Measurements from ENCODE around the gene CBFB.

DNA sequence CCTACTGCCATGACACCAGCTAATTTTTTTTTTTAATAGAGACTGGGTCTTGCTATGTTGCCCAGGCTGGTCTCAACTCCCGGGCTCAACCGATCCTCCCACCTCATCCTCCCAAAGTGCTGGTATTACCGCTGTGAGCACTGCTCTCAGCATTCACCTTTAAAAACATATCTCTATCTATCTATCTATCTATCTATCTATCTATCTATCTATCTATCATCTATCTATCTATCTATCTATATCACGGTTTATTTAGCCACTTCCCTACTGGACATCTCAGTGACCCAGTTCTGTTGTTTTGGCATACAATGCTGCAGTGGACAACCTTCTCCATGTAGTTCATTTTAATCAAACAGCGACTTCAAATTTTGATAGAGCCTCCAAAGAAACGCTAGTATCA is 79.5 kb downstream of the CBFB start:
- TF ChIP-seq TGIF2 (CRISPR knock-in tag; IDR thresholded peaks at IDR 0.05), result no peak
- TF ChIP-seq, protein P1, sequence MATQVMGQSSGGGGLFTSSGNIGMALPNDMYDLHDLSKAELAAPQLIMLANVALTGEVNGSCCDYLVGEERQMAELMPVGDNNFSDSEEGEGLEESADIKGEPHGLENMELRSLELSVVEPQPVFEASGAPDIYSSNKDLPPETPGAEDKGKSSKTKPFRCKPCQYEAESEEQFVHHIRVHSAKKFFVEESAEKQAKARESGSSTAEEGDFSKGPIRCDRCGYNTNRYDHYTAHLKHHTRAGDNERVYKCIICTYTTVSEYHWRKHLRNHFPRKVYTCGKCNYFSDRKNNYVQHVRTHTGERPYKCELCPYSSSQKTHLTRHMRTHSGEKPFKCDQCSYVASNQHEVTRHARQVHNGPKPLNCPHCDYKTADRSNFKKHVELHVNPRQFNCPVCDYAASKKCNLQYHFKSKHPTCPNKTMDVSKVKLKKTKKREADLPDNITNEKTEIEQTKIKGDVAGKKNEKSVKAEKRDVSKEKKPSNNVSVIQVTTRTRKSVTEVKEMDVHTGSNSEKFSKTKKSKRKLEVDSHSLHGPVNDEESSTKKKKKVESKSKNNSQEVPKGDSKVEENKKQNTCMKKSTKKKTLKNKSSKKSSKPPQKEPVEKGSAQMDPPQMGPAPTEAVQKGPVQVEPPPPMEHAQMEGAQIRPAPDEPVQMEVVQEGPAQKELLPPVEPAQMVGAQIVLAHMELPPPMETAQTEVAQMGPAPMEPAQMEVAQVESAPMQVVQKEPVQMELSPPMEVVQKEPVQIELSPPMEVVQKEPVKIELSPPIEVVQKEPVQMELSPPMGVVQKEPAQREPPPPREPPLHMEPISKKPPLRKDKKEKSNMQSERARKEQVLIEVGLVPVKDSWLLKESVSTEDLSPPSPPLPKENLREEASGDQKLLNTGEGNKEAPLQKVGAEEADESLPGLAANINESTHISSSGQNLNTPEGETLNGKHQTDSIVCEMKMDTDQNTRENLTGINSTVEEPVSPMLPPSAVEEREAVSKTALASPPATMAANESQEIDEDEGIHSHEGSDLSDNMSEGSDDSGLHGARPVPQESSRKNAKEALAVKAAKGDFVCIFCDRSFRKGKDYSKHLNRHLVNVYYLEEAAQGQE (IDR thresholded peaks at IDR 0.05; ENCODE audit: borderline replicate concordance), result no peak
- TF ChIP-seq, protein P1 (CRISPR knock-in tag; IDR thresholded peaks at IDR 0.05; ENCODE audit: low read depth), result no peak
- no peak for TF ChIP-seq ZSCAN32 (CRISPR knock-in tag; IDR thresholded peaks at IDR 0.05)
- TF ChIP-seq, protein P2, sequence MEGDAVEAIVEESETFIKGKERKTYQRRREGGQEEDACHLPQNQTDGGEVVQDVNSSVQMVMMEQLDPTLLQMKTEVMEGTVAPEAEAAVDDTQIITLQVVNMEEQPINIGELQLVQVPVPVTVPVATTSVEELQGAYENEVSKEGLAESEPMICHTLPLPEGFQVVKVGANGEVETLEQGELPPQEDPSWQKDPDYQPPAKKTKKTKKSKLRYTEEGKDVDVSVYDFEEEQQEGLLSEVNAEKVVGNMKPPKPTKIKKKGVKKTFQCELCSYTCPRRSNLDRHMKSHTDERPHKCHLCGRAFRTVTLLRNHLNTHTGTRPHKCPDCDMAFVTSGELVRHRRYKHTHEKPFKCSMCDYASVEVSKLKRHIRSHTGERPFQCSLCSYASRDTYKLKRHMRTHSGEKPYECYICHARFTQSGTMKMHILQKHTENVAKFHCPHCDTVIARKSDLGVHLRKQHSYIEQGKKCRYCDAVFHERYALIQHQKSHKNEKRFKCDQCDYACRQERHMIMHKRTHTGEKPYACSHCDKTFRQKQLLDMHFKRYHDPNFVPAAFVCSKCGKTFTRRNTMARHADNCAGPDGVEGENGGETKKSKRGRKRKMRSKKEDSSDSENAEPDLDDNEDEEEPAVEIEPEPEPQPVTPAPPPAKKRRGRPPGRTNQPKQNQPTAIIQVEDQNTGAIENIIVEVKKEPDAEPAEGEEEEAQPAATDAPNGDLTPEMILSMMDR (IDR thresholded peaks at IDR 0.05 in 2 of 3, conservative IDR thresholded peaks at IDR 0.05 in 1 of 3; ENCODE audit: insufficient read depth in 2 of 3, low read depth in 1 of 3, low read length in 3 of 3), result no peak
- TF ChIP-seq, protein P3, sequence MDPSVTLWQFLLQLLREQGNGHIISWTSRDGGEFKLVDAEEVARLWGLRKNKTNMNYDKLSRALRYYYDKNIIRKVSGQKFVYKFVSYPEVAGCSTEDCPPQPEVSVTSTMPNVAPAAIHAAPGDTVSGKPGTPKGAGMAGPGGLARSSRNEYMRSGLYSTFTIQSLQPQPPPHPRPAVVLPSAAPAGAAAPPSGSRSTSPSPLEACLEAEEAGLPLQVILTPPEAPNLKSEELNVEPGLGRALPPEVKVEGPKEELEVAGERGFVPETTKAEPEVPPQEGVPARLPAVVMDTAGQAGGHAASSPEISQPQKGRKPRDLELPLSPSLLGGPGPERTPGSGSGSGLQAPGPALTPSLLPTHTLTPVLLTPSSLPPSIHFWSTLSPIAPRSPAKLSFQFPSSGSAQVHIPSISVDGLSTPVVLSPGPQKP (CRISPR knock-in tag; IDR thresholded peaks at IDR 0.05), result no peak
- no peak for TF ChIP-seq L3MBTL2 (IDR thresholded peaks at IDR 0.05)
